H9 (cell line): ENCODE data around the gene SURF1. TPM values are rescaled to one million over a fixed set of nuclear protein-coding genes. Genes with fewer than 3 reads are reported as not detected.
A peak's percentile ranks its signal among the peaks of the same experiment; 100 is the strongest.

ENCODE experiments used
- DNase-seq: peaks from one replicate; pipeline ENCODE4 v3.0.0-alpha.2; 2017
- H2AFZ ChIP-seq: one replicate; pipeline ENCODE4 v1.6.1; 2013; ENCODE audit warnings: mild to moderate bottlenecking, low read length, control low read depth, moderate library complexity
- H2AK5ac ChIP-seq: 2 replicates; pipeline ENCODE4 v1.6.1; 2013; ENCODE audit warnings: low read length, control low read depth, mixed read lengths; ENCODE audit not compliant: insufficient read length
- H2BK120ac ChIP-seq: one replicate; pipeline ENCODE4 v1.6.1; 2013; ENCODE audit warnings: low read depth, mild to moderate bottlenecking, low read length, control low read depth, inconsistent platforms; ENCODE audit not compliant: poor library complexity, severe bottlenecking
- H2BK12ac ChIP-seq: 2 replicates; pipeline ENCODE4 v1.6.1; 2013; ENCODE audit warnings: low read length, control low read depth, mixed read lengths, low read depth; ENCODE audit not compliant: insufficient read length
- H2BK15ac ChIP-seq: 2 replicates; pipeline ENCODE4 v1.6.1; 2013; ENCODE audit warnings: low read depth, low read length, control low read depth
- H2BK20ac ChIP-seq: one replicate; pipeline ENCODE4 v1.6.1; 2013; ENCODE audit warnings: low read depth, mild to moderate bottlenecking, low read length, control low read depth, inconsistent platforms; ENCODE audit not compliant: poor library complexity, severe bottlenecking
- H2BK5ac ChIP-seq: 2 replicates; pipeline ENCODE4 v1.6.1; 2013; ENCODE audit warnings: low read length, control low read depth, mixed read lengths; ENCODE audit not compliant: insufficient read length
- H3K14ac ChIP-seq: 2 replicates; pipeline ENCODE4 v1.6.1; 2013; ENCODE audit warnings: low read length, control low read depth; ENCODE audit not compliant: insufficient read depth
- H3K18ac ChIP-seq: 2 replicates; pipeline ENCODE4 v1.6.1; 2013; ENCODE audit warnings: low read depth, mild to moderate bottlenecking, mixed read lengths, low read length, control low read depth; ENCODE audit not compliant: insufficient read length
- H3K23ac ChIP-seq: 2 replicates; pipeline ENCODE4 v1.6.1; 2013; ENCODE audit warnings: low read length, control low read depth, mixed read lengths, low read depth; ENCODE audit not compliant: insufficient read length
- H3K23me2 ChIP-seq: 2 replicates; pipeline ENCODE4 v1.6.1; 2013; ENCODE audit warnings: low read depth, mild to moderate bottlenecking, mixed read lengths, low read length, control low read depth; ENCODE audit not compliant: insufficient read length, poor library complexity, severe bottlenecking
- H3K27ac ChIP-seq: 2 replicates; pipeline ENCODE4 v1.5.1; 2013; ENCODE audit warnings: low read length, control low read depth, mixed read lengths, low read depth; ENCODE audit not compliant: insufficient read length
- H3K27me3 ChIP-seq: 2 replicates; pipeline ENCODE4 v1.6.1; 2013; ENCODE audit warnings: low read length, control low read depth, inconsistent platforms; ENCODE audit not compliant: insufficient read depth
- H3K4ac ChIP-seq: 2 replicates; pipeline ENCODE4 v1.6.1; 2013; ENCODE audit warnings: low read depth, mild to moderate bottlenecking, control low read depth, inconsistent platforms, low read length, moderate library complexity
- H3K4me1 ChIP-seq: 2 replicates; pipeline ENCODE4 v1.6.1; 2013; ENCODE audit warnings: low read length, control low read depth, inconsistent platforms; ENCODE audit not compliant: insufficient read depth
- H3K4me2 ChIP-seq: 2 replicates; pipeline ENCODE4 v1.6.1; 2013; ENCODE audit warnings: low read length, control low read depth, mixed read lengths; ENCODE audit not compliant: insufficient read length, insufficient read depth
- H3K56ac ChIP-seq: 2 replicates; pipeline ENCODE4 v1.6.1; 2013; ENCODE audit warnings: low read depth, mild to moderate bottlenecking, mixed read lengths, low read length, control low read depth; ENCODE audit not compliant: insufficient read length
- H3K79me1 ChIP-seq: 2 replicates; pipeline ENCODE4 v1.6.1; 2013; ENCODE audit warnings: low read depth, mild to moderate bottlenecking, moderate library complexity, low read length, control low read depth, inconsistent platforms; ENCODE audit not compliant: insufficient read depth, poor library complexity, severe bottlenecking
- H3K79me2 ChIP-seq: 2 replicates; pipeline ENCODE4 v1.6.1; 2013; ENCODE audit warnings: low read length, control low read depth, inconsistent platforms; ENCODE audit not compliant: insufficient read depth
- H3K9ac ChIP-seq: 2 replicates; pipeline ENCODE4 v1.6.1; 2013; ENCODE audit warnings: low read length, control low read depth, mixed read lengths; ENCODE audit not compliant: insufficient read length; ENCODE audit errors: extremely low read depth
- H3K9me3 ChIP-seq: one replicate; pipeline ENCODE4 v1.6.1; 2013; ENCODE audit warnings: low read depth, low read length, inconsistent platforms; ENCODE audit not compliant: control insufficient read depth
- H3T11ph ChIP-seq: one replicate; pipeline ENCODE4 v1.6.1; 2013; ENCODE audit warnings: mild to moderate bottlenecking, low read length, control low read depth, inconsistent platforms
- H4K20me1 ChIP-seq: one replicate; pipeline ENCODE4 v1.6.1; 2013; ENCODE audit not compliant: control insufficient read depth, insufficient read length, insufficient read depth
- H4K5ac ChIP-seq: 2 replicates; pipeline ENCODE4 v1.6.1; 2013; ENCODE audit warnings: low read depth, mild to moderate bottlenecking, mixed read lengths, low read length, control low read depth; ENCODE audit not compliant: insufficient read length
- H4K8ac ChIP-seq: replicated peaks from 2 replicates; pipeline ENCODE4 v1.6.1; 2013; ENCODE audit warnings: low read length, control low read depth, mixed read lengths, low read depth; ENCODE audit not compliant: insufficient read length
- H4K91ac ChIP-seq: 2 replicates; pipeline ENCODE4 v1.6.1; 2013; ENCODE audit warnings: low read depth, mild to moderate bottlenecking, moderate library complexity, mixed read lengths, low read length, control low read depth; ENCODE audit not compliant: insufficient read length
- H3K27ac Mint-ChIP-seq, 3 experiments: 2 replicates in 2 of 3; 3 replicates in 1 of 3; pipeline ENCODE4 v1.8.0; 2020 to 2021; ENCODE audit warnings: mixed read lengths in 3 of 3, mild to moderate bottlenecking in 1 of 3, moderate library complexity in 1 of 3
- H3K27me3 Mint-ChIP-seq: 2 replicates; pipeline ENCODE4 v1.8.0; 2021; ENCODE audit warnings: low read depth, mild to moderate bottlenecking, moderate library complexity, mixed read lengths
- H3K36me3 Mint-ChIP-seq, 3 experiments: 2 replicates in 2 of 3; 3 replicates in 1 of 3; pipeline ENCODE4 v1.8.0; 2020 to 2021; ENCODE audit warnings: low read depth in 3 of 3, mixed read lengths in 3 of 3; ENCODE audit not compliant: insufficient read depth in 1 of 3
- H3K4me1 Mint-ChIP-seq, 2 experiments: 2 replicates each; pipeline ENCODE4 v1.8.0; 2020; ENCODE audit warnings: mixed read lengths in 2 of 2
- H3K4me3 Mint-ChIP-seq, 2 experiments: 2 replicates in 1 of 2; 3 replicates in 1 of 2; pipeline ENCODE4 v1.8.0; 2020 to 2021; ENCODE audit warnings: mild to moderate bottlenecking in 2 of 2, mixed read lengths in 2 of 2, moderate library complexity in 1 of 2
- H3K9me3 Mint-ChIP-seq, 2 experiments: 2 replicates in 1 of 2; 3 replicates in 1 of 2; pipeline ENCODE4 v1.8.0; 2020; ENCODE audit warnings: mild to moderate bottlenecking in 2 of 2, mixed read lengths in 2 of 2, moderate library complexity in 1 of 2
- WGBS: extraction: QIAGEN DNeasy Blood & Tissue Kit; methylation state at CpG from one replicate; pipeline ENCODE4 v1.1.7; 2013; ENCODE audit warnings: missing lambda C conversion rate, low lambda C conversion rate, mixed read lengths; ENCODE audit not compliant: insufficient read length; ENCODE audit errors: extremely low coverage; 5-methylcytosine and 5-hydroxymethylcytosine counted together
- total RNA-seq: library from RNA; stranded (reverse); gene quantifications from 2 replicates; pipeline ENCODE4 v1.2.1, GENCODE V29; 2021
- TF ChIP-seq, protein P1 (sequence below): fragments of 200-600 bp; sonication (generic); conservative IDR thresholded peaks from 3 replicates; pipeline ENCODE4 v1.8.0; 2021; ENCODE audit warnings: antibody characterized with exemption, mild to moderate bottlenecking

Gene SURF1
- total RNA-seq, 1 experiment from 2014 or later = 43.3 TPM

DNA sequence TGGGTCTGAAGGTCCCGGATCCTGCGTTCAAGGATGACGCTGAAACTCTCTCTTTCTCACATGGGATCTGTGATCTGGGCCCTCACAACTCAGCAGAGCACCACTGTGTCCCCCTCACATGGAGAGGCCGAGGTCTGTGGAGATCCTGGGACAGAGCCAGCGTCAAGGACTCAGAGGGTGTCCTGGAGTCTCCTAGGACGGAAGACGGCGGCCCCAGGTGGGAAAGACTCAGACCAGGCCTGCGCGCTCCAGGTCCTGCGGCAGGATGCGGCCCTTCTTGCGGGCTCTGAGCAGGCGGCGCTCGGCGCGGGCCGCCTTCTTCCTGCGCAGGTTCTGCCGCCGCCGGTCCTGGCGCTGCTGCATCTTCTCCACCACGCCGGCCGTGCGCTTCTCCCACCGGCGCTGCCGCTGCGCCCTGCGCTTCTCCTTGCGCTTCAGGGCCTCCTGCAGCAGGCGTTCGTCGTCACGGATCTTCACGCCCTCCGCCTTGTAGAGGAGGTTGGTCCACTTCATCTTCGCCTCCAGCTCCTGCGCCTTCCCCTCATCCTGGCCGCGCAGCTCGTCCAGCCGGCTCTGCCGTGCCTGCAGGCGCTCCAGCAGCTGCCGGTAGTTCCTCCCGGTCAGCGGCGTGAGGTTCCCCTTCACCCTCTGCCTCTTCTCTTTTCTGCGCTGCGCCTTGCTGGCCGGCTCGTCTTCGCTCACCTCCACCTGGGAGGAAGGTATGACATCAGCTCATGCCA, 24.5 kb downstream of the SURF1 start:
- Histone ChIP-seq H3K56ac (no peak overlapping the region), H3T11ph (no peak overlapping the region), H4K8ac (no peak overlapping the region), H2AK5ac (no peak overlapping the region), H3K9me3 (no peaks in the 10 kb centered on the region), H3K27me3 (no peaks in the 10 kb centered on the region), H3K79me2 (peaks cover 3% of the 10 kb centered on the region; the same call in 1 of the 2 replicates), H3K4me2 (no peak overlapping the region), H3K9ac (no peak overlapping the region), H2BK15ac (no peak overlapping the region), H3K4me1 (no peaks in the 10 kb centered on the region), H4K20me1 (no peaks in the 10 kb centered on the region), H3K23me2 (peaks cover 3% of the 10 kb centered on the region), H2BK20ac (no peak overlapping the region), H3K27ac (no peak overlapping the region), H2BK5ac (no peak overlapping the region), H3K4ac (no peak overlapping the region), H3K23ac (no peak overlapping the region), H3K79me1 (no peaks in the 10 kb centered on the region), H2BK120ac (no peak overlapping the region), H2BK12ac (no peak overlapping the region), H4K91ac (no peak overlapping the region), H4K5ac (no peak overlapping the region), H3K14ac (no peak overlapping the region), H2AFZ (no peak overlapping the region), H3K18ac (no peak overlapping the region)
- Mint-ChIP-seq H3K4me3 (no peak overlapping the region), H3K27ac (0 out of 7 replicates have a peak overlapping the region, but pooled peaks of 1 of the 3 experiments have one; percentile 43), H3K9me3 (peaks cover 12 to 16% of the 10 kb centered on the region in 2 experiments), H3K36me3 (peaks cover 34 to 59% (median 57%) of the 10 kb centered on the region in 3 experiments), H3K4me1 (peaks cover 18 to 20% of the 10 kb centered on the region in 2 experiments), H3K27me3 (peaks cover 5% of the 10 kb centered on the region)
- DNase-seq = peak; percentile 28
- TF ChIP-seq, protein P1, sequence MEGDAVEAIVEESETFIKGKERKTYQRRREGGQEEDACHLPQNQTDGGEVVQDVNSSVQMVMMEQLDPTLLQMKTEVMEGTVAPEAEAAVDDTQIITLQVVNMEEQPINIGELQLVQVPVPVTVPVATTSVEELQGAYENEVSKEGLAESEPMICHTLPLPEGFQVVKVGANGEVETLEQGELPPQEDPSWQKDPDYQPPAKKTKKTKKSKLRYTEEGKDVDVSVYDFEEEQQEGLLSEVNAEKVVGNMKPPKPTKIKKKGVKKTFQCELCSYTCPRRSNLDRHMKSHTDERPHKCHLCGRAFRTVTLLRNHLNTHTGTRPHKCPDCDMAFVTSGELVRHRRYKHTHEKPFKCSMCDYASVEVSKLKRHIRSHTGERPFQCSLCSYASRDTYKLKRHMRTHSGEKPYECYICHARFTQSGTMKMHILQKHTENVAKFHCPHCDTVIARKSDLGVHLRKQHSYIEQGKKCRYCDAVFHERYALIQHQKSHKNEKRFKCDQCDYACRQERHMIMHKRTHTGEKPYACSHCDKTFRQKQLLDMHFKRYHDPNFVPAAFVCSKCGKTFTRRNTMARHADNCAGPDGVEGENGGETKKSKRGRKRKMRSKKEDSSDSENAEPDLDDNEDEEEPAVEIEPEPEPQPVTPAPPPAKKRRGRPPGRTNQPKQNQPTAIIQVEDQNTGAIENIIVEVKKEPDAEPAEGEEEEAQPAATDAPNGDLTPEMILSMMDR = no peak
- WGBS = no CpG with 5 or more reads among the region's 57 CpGs
